Right atrium auricular region (tissue), 2 donors: ENCODE results near the gene RAD51B. TPM values are rescaled to one million over a fixed set of nuclear protein-coding genes. Genes with fewer than 3 reads are reported as not detected.

Source experiments
- DNase-seq: peaks from one replicate; pipeline ENCODE4 v3.0.0-alpha.2; 2019; ENCODE audit warnings: low spot score
- H3K27ac ChIP-seq, 2 donors: fragments of 200-600 bp; sonication (generic); 1 replicate in 1 of 2; 2 replicates in 1 of 2; pipeline ENCODE4 v1.5.1; 2016 to 2019
- H3K27me3 ChIP-seq, 2 donors: fragments of 200-600 bp; sonication (generic); one replicate each; pipeline versions ENCODE4 v1.5.1 to v1.6.0; 2017 to 2019
- H3K36me3 ChIP-seq: fragments of 200-600 bp; sonication (generic); one replicate; pipeline ENCODE4 v1.5.1; 2016
- H3K4me1 ChIP-seq, 2 donors: fragments of 200-600 bp; sonication (generic); one replicate each; pipeline versions ENCODE4 v1.5.1 to v1.6.0; 2017 to 2019
- H3K4me3 ChIP-seq, 2 donors: fragments of 200-600 bp; sonication (generic); 1 replicate in 1 of 2; 2 replicates in 1 of 2; pipeline ENCODE4 v1.5.1; 2017 to 2019; ENCODE audit warnings: mild to moderate bottlenecking in 1 of 2, moderate library complexity in 1 of 2
- H3K9me3 ChIP-seq, 2 donors: fragments of 200-600 bp; sonication (generic); one replicate each; pipeline ENCODE4 v1.5.1; 2019
- total RNA-seq, 2 donors: library from RNA; depleted of rRNA; stranded (reverse); fragments of >200 nt; gene quantifications; one replicate each; pipeline ENCODE4 v1.1.0, GENCODE V29; 2016
- TF ChIP-seq, protein P1 (sequence below), 2 donors: fragments of 200-600 bp; sonication (generic); IDR thresholded peaks; one replicate each; pipeline ENCODE4 v1.5.1; 2019; ENCODE audit warnings: antibody characterized with exemption in 2 of 2

RAD51B gene
- total RNA-seq, 2 donors from 2014 or later = 1.2 to 1.5 TPM

DNA sequence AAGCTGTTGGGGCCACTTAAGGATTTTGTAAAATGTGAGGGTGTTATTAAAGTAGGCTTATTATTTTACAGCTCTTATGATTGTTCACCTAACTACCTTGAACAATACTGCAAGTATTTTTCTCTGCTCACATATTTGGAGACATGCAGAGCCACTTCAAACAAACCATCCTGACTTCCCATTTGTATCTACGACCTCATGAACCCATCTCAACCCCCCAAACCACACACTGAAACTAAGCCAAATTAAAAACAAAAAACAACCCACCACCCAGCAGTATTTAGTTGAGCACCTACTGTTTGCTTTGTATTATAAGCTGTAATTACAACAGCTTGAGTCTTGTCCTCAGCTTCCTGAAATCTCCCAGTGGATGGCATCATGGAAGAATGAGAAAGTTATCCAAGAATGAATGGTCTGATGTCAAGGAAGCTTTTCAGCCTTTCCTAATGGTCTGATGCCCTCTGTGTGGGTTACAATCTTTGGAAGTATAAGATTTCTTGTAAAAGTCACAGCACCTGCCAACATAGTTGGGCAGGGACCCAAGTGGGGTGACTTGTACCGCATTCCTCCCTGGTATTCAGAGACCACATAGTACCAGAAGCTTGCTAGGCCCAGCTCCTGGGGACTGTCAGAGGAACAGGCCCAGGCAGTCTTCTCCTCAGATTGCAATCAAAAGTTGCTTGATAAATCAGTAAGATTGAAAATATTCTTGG, 556.6 kb downstream of the RAD51B start:
- H3K4me1 ChIP-seq = peaks cover 0 to 23% of the 10 kb centered on the region in 2 donors
- H3K4me3 ChIP-seq = no peak overlapping the region
- TF ChIP-seq, protein P1, sequence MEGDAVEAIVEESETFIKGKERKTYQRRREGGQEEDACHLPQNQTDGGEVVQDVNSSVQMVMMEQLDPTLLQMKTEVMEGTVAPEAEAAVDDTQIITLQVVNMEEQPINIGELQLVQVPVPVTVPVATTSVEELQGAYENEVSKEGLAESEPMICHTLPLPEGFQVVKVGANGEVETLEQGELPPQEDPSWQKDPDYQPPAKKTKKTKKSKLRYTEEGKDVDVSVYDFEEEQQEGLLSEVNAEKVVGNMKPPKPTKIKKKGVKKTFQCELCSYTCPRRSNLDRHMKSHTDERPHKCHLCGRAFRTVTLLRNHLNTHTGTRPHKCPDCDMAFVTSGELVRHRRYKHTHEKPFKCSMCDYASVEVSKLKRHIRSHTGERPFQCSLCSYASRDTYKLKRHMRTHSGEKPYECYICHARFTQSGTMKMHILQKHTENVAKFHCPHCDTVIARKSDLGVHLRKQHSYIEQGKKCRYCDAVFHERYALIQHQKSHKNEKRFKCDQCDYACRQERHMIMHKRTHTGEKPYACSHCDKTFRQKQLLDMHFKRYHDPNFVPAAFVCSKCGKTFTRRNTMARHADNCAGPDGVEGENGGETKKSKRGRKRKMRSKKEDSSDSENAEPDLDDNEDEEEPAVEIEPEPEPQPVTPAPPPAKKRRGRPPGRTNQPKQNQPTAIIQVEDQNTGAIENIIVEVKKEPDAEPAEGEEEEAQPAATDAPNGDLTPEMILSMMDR (IDR thresholded peaks at IDR 0.05) = no peak
- no peak for DNase-seq
- H3K9me3 ChIP-seq = no peaks in the 10 kb centered on the region
- peak overlapping the region; percentile 68 to 72 for H3K27ac ChIP-seq
- H3K27me3 ChIP-seq = no peaks in the 10 kb centered on the region
- H3K36me3 ChIP-seq = no peaks in the 10 kb centered on the region

DNA sequence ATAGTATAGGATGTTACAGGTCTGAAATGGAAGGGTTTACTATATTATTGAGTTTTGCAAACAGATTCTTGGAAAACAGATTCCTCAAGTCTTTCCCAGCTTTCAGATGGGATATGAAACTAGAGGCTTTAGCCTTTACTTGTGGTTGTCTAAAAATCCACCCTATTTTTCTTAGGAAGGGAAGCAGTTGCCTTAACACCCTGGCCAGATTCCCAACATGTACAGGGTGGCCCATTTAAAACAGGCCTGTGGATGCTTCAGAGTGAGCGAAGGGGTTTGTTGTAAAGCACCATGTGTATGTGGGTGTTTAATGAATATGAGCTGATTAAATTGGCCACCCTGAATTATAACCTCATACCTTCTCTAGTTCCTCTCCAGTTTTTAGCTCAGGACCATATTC, 557.4 kb downstream of the RAD51B start:
- Histone ChIP-seq H3K9me3 (no peaks in the 10 kb centered on the region), H3K27me3 (no peaks in the 10 kb centered on the region), H3K36me3 (no peaks in the 10 kb centered on the region), H3K4me3 (no peak overlapping the region), H3K27ac (peak overlapping the region; percentile 68 to 72), H3K4me1 (peaks cover 0 to 23% of the 10 kb centered on the region in 2 donors)
- no peak for DNase-seq
- TF ChIP-seq, protein P1 (IDR thresholded peaks at IDR 0.05) = no peak

DNA sequence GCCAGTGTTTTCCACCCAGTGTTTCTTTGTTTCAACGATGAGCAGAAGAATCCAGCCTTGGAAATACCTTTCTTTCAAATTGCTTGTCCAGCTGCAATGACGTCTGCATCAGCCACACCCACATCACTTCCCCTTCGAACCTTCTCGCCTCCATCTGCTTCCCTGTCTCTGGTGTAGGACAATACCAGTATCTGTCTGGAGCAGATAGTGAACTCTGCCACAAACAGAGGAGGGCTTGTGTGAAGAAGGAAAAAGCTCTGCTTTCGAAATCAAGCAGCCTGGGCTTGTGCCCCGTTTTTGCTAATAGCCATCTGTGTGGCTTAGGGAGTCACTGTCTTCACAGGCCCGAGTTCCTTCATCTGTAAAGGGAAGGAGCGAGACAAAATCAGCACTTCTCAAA, 557.9 kb downstream of the RAD51B start:
- TF ChIP-seq, protein P1 (IDR thresholded peaks at IDR 0.05) = no peak
- no peak overlapping the region for H3K4me3 ChIP-seq
- peak overlapping the region; percentile 68 to 72 for H3K27ac ChIP-seq
- H3K27me3 ChIP-seq = no peaks in the 10 kb centered on the region
- H3K36me3 ChIP-seq = no peaks in the 10 kb centered on the region
- no peaks in the 10 kb centered on the region for H3K9me3 ChIP-seq
- H3K4me1 ChIP-seq = peaks cover 0 to 23% of the 10 kb centered on the region in 2 donors
- DNase-seq = peak; percentile 78

DNA sequence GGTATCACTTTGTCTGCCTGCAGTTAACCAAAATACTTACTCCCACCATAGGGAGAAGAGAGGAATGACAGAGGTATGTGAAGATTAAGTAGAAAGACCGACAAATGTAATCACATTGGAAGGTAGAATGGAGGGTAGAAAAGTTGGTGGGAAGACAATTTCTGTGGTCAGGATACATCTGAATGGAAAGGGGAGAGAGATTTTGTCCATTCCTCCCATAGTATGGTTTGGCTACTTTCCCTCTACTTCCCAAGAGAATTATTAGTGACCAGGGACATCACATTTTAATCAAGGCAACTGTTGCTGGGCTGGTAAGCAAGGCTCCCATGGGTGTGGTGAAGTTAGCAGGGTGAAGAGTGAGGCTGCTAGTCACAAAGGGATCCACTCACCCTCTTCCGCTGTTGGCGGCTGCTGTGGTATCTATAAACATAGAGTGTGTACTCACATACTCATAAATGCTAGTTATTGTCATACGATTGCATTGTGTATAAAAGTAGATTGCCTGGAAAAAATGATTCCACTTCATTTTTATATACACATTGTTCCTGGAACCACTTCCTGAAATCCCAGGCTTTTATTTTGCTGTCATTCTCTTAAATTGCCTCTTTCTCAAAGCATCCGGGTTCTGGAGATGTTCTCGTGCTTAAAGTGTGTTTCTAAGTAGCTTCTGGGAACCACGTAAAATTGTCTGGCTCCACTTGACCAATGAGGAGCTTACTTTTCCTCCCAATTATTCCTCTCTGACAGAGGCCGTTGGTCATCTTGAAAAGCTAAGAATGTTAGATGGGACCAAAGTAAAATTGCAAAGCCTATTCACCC, 560.1 kb downstream of the RAD51B start:
- H3K27me3 ChIP-seq = no peaks in the 10 kb centered on the region
- peaks cover 0 to 30% of the 10 kb centered on the region in 2 donors for H3K4me1 ChIP-seq
- no peak for DNase-seq
- H3K4me3 ChIP-seq = no peak overlapping the region
- TF ChIP-seq, protein P1 (IDR thresholded peaks at IDR 0.05) = no peak
- no peaks in the 10 kb centered on the region for H3K9me3 ChIP-seq
- H3K36me3 ChIP-seq = no peaks in the 10 kb centered on the region
- peak overlapping the region; percentile 4 to 19 for H3K27ac ChIP-seq

DNA sequence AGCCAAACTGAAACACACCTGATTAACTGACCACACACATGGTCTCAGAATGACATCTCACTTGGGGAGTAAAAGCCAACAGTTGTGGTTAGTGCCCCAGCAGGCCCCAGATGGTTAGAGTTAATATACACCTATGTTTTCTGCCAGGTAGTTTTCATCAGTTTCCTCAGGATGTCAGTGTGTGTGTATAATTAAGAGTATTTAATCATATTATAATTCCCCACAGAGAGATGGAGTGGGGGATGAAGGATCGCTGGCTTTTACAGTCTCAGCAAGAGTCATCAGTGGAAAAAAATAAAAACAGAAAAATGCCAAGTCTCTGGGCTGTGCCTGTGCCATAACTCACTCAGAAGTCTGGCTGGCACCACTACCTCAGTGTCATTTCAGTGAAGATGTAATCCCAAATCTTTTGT, 560.8 kb downstream of the RAD51B start:
- H3K27ac ChIP-seq = peak overlapping the region in 1 of 2 donors; percentile 19

More for the DNA sequence above, 560.8 kb downstream of the RAD51B start:
- no peaks in the 10 kb centered on the region for H3K36me3 ChIP-seq
- no peaks in the 10 kb centered on the region for H3K27me3 ChIP-seq
- no peak for DNase-seq
- TF ChIP-seq, protein P1 (IDR thresholded peaks at IDR 0.05) = no peak
- H3K4me3 ChIP-seq = no peak overlapping the region
- no peaks in the 10 kb centered on the region for H3K9me3 ChIP-seq
- peaks cover 0 to 37% of the 10 kb centered on the region in 2 donors for H3K4me1 ChIP-seq
